MCF 10A (cell line): ENCODE measurements around the gene GABRG3. TPM values are rescaled to one million over a fixed set of nuclear protein-coding genes. Genes with fewer than 3 reads are reported as not detected.

Source experiments
- BruUV-seq: library from RNA; stranded (reverse); fragments of 400-500 nt; replicated peaks from 2 replicates; lab custom pipeline; 2021; lab: Mats Ljungman, UMichigan
- CTCF ChIA-PET: fragments of 300-600 bp; sonication (Branson Sonifier 250); formaldehyde crosslinking; extraction: SDS; loops from one replicate; lab custom pipeline; 2021; ENCODE audit warnings: antibody characterized with exemption, inconsistent platforms; lab: Yijun Ruan, JAX
- POLR2A ChIA-PET: fragments of 300-600, 350-650 bp; sonication (Branson Sonifier 250); formaldehyde crosslinking; extraction: SDS; loops from one replicate; lab custom pipeline; 2020; ENCODE audit warnings: antibody characterized with exemption, inconsistent platforms; lab: Yijun Ruan, JAX
- DNase-seq: peaks from one replicate; pipeline ENCODE4 v3.0.0-alpha.2; 2018; ENCODE audit not compliant: unreplicated experiment
- H3K27ac Mint-ChIP-seq: one replicate; pipeline ENCODE4 v1.8.0; 2022; ENCODE audit warnings: mild to moderate bottlenecking, low read depth, mixed read lengths; ENCODE audit not compliant: unreplicated experiment
- H3K27me3 Mint-ChIP-seq: one replicate; pipeline ENCODE4 v1.8.0; 2022; ENCODE audit warnings: mixed read lengths; ENCODE audit not compliant: insufficient read depth, unreplicated experiment
- H3K36me3 Mint-ChIP-seq: one replicate; pipeline ENCODE4 v1.8.0; 2022; ENCODE audit warnings: mild to moderate bottlenecking, moderate library complexity, mixed read lengths; ENCODE audit not compliant: insufficient read depth, unreplicated experiment
- H3K4me1 Mint-ChIP-seq: one replicate; pipeline ENCODE4 v1.8.0; 2022; ENCODE audit warnings: mixed read lengths; ENCODE audit not compliant: insufficient read depth, unreplicated experiment
- H3K4me3 Mint-ChIP-seq: one replicate; pipeline ENCODE4 v1.8.0; 2022; ENCODE audit warnings: mild to moderate bottlenecking, moderate library complexity, mixed read lengths; ENCODE audit not compliant: unreplicated experiment
- H3K9me3 Mint-ChIP-seq: one replicate; pipeline ENCODE4 v1.8.0; 2022; ENCODE audit warnings: mixed read lengths; ENCODE audit not compliant: unreplicated experiment
- CTCF ChIP-seq: fragments of 200-600 bp; IDR thresholded peaks from one replicate; pipeline ENCODE4 v1.8.0; 2022; ENCODE audit warnings: antibody characterized with exemption, mild to moderate bottlenecking; ENCODE audit not compliant: unreplicated experiment
- intact Hi-C: fragments of 100-400 bp; cut with micrococcal nuclease; formaldehyde crosslinking; loops from 2 replicates; pipeline ENCODE4 v1.14.1; 2022
- total RNA-seq: library from RNA; stranded (reverse); gene quantifications from 2 replicates; pipeline ENCODE4 v1.2.3, GENCODE V29; 2022

The GABRG3 gene
- total RNA-seq, 1 experiment from 2014 or later: not detected

- H3K27ac Mint-ChIP-seq: no peak overlapping the region
- POLR2A ChIA-PET: no interaction called here
- no peak for TF ChIP-seq CTCF
Measured at GRCh38 chr15:27399241-27399640, 428.3 kb downstream of the GABRG3 start.

GRCh38 chr15:27401471-27401870 is 430.5 kb downstream of the GABRG3 start:
- no TSS peak for BruUV-seq
- Mint-ChIP-seq H3K36me3 (no peaks in the 10 kb centered on the region), H3K4me3 (no peak overlapping the region), H3K9me3 (peaks cover 40% of the 10 kb centered on the region), H3K27me3 (no peaks in the 10 kb centered on the region), H3K27ac (no peak overlapping the region), H3K4me1 (no peaks in the 10 kb centered on the region)
- CTCF ChIA-PET: no interaction called here
- TF ChIP-seq CTCF: no peak
- DNase-seq: no peak
- POLR2A ChIA-PET: no interaction called here
- intact Hi-C loops: no loop called here

More at GRCh38 chr15:27399241-27399640, 428.3 kb downstream of the GABRG3 start:
- BruUV-seq: no TSS peak
- intact Hi-C loops: no loop called here
- Mint-ChIP-seq H3K27me3 (no peaks in the 10 kb centered on the region), H3K9me3 (peaks cover 46% of the 10 kb centered on the region), H3K4me1 (no peaks in the 10 kb centered on the region), H3K36me3 (no peaks in the 10 kb centered on the region), H3K4me3 (no peak overlapping the region)
- CTCF ChIA-PET: interaction anchor here (0.6 kb wide), 1 partner anchor 112 kb away, joined by 4 read pairs; no protein-coding TSS in a partner anchor
- no peak for DNase-seq

GRCh38 chr15:27408428-27408827 is 437.4 kb downstream of the GABRG3 start:
- BruUV-seq: no TSS peak
- no peak for DNase-seq
- H3K4me1 Mint-ChIP-seq: no peaks in the 10 kb centered on the region
- ChIA-PET CTCF (no interaction called here), POLR2A (no interaction called here)
- no peak overlapping the region for H3K27ac Mint-ChIP-seq
- H3K4me3 Mint-ChIP-seq: no peak overlapping the region
- intact Hi-C loops: no loop called here
- no peaks in the 10 kb centered on the region for H3K36me3 Mint-ChIP-seq
- peaks cover 28% of the 10 kb centered on the region for H3K9me3 Mint-ChIP-seq
- TF ChIP-seq CTCF: no peak
- no peaks in the 10 kb centered on the region for H3K27me3 Mint-ChIP-seq

- ChIA-PET POLR2A (no interaction called here), CTCF (interaction anchor here (0.6 to 0.7 kb wide), 2 partner anchors 13 to 557 kb away, joined by 3 read pairs; no protein-coding TSS in a partner anchor)
- Mint-ChIP-seq H3K27me3 (no peaks in the 10 kb centered on the region), H3K27ac (no peak overlapping the region), H3K36me3 (no peaks in the 10 kb centered on the region), H3K9me3 (peaks cover 43% of the 10 kb centered on the region), H3K4me1 (no peaks in the 10 kb centered on the region), H3K4me3 (no peak overlapping the region)
- intact Hi-C loops: no loop called here
- no TSS peak for BruUV-seq
- no peak for DNase-seq
- TF ChIP-seq CTCF: no peak
Measured at GRCh38 chr15:27410996-27411605, 440.1 kb downstream of the GABRG3 start.
